Parathyroid adenoma (tissue), 2 donors: Measurements from ENCODE around the gene FAM47E.

Source experiments
- H2AFZ ChIP-seq: fragments of 300-600 bp; sonication (generic); one replicate; pipeline ENCODE4 v1.7.0; 2017; ENCODE audit warnings: antibody characterized with exemption, mild to moderate bottlenecking
- H3K27ac ChIP-seq: fragments of 300-600 bp; sonication (generic); one replicate; pipeline ENCODE4 v1.7.0; 2017
- H3K27me3 ChIP-seq: fragments of 300-600 bp; sonication (generic); one replicate; pipeline ENCODE4 v1.7.0; 2017; ENCODE audit warnings: low read length; ENCODE audit not compliant: control insufficient read depth, insufficient read depth
- H3K36me3 ChIP-seq: fragments of 300-600 bp; sonication (generic); one replicate; pipeline ENCODE4 v1.7.0; 2017; ENCODE audit warnings: low read length; ENCODE audit not compliant: control insufficient read depth, insufficient read depth
- H3K4me1 ChIP-seq: fragments of 300-600 bp; sonication (generic); one replicate; pipeline ENCODE4 v1.7.0; 2017; ENCODE audit warnings: control low read depth
- H3K4me2 ChIP-seq: fragments of 300-600 bp; sonication (generic); one replicate; pipeline ENCODE4 v1.7.0; 2017; ENCODE audit warnings: low read length
- H3K4me3 ChIP-seq: fragments of 300-600 bp; sonication (generic); one replicate; pipeline ENCODE4 v1.7.0; 2017; ENCODE audit warnings: low read depth, low read length
- H3K79me2 ChIP-seq: fragments of 300-600 bp; sonication (generic); one replicate; pipeline ENCODE4 v1.7.0; 2017; ENCODE audit warnings: control low read depth
- H3K9ac ChIP-seq: fragments of 300-600 bp; sonication (generic); one replicate; pipeline ENCODE4 v1.7.0; 2017; ENCODE audit warnings: mild to moderate bottlenecking
- H3K9me3 ChIP-seq: fragments of 300-600 bp; sonication (generic); one replicate; pipeline ENCODE4 v1.7.0; 2017; ENCODE audit warnings: low read length; ENCODE audit not compliant: control insufficient read depth
- TF ChIP-seq, protein P1 (sequence below): fragments of 300-600 bp; sonication (generic); IDR thresholded peaks from one replicate; pipeline ENCODE4 v1.7.0; 2017; ENCODE audit warnings: antibody characterized with exemption, mild to moderate bottlenecking
- donor health status: primary hyperparathyroidism.

The FAM47E gene

DNA sequence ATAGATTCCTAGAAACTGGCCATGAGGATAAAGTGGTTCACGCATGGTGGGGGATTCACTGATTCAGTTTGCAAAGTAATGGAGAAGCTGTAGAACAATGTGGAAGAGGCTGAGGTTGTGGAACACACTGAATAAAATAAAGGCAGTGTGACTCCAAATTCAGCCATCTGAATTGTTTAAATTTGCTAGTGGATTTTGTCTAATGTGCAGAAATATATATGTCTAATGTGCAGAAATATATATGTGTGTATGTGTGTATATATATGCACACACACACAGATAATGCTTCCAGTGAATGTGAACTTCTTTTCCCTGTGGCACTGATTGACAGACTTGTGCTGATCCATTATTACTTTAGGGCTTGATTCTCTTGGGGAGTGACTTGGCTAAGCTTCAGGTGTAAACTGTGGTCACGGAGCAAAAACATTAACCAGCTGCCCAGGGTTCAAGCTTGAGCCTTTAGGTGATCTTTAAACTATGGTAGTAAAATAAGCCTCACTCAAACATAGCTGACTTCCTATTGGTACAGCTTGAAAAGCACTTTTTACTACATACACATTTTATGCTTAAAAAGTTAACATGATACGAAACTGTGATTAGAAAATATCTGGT is 58.5 kb downstream of the FAM47E start:
- Histone ChIP-seq H2AFZ (no peak overlapping the region), H3K4me3 (no peak overlapping the region), H3K4me1 (no peaks in the 10 kb centered on the region), H3K9ac (no peak overlapping the region), H3K36me3 (no peaks in the 10 kb centered on the region), H3K9me3 (no peaks in the 10 kb centered on the region), H3K79me2 (no peaks in the 10 kb centered on the region), H3K27ac (no peak overlapping the region), H3K27me3 (no peaks in the 10 kb centered on the region), H3K4me2 (no peak overlapping the region)
- TF ChIP-seq, protein P1, sequence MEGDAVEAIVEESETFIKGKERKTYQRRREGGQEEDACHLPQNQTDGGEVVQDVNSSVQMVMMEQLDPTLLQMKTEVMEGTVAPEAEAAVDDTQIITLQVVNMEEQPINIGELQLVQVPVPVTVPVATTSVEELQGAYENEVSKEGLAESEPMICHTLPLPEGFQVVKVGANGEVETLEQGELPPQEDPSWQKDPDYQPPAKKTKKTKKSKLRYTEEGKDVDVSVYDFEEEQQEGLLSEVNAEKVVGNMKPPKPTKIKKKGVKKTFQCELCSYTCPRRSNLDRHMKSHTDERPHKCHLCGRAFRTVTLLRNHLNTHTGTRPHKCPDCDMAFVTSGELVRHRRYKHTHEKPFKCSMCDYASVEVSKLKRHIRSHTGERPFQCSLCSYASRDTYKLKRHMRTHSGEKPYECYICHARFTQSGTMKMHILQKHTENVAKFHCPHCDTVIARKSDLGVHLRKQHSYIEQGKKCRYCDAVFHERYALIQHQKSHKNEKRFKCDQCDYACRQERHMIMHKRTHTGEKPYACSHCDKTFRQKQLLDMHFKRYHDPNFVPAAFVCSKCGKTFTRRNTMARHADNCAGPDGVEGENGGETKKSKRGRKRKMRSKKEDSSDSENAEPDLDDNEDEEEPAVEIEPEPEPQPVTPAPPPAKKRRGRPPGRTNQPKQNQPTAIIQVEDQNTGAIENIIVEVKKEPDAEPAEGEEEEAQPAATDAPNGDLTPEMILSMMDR: no peak

DNA sequence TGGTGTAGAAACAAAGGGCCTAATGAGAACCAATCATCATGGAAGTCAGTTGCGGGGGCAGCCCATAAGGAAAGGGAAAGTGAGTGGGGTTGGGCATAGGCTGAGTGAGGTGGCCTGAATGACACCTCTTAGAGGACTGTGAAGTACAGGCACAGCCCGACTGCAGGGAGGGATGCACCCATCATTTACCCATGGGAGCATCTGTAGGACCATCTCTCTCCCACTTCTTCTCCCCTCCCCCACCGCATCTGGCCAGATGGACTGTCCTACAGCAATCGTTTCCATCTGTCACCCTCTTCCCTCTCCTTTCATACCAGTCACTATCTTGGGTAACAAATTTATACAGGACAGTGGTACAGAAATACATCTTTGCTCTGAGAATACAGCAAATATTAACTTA is 59.2 kb downstream of the FAM47E start:
- TF ChIP-seq, protein P1: no peak
- Histone ChIP-seq H3K9ac (no peak overlapping the region), H2AFZ (no peak overlapping the region), H3K4me3 (no peak overlapping the region), H3K79me2 (no peaks in the 10 kb centered on the region), H3K27ac (no peak overlapping the region), H3K4me1 (no peaks in the 10 kb centered on the region), H3K9me3 (no peaks in the 10 kb centered on the region), H3K27me3 (no peaks in the 10 kb centered on the region), H3K36me3 (no peaks in the 10 kb centered on the region), H3K4me2 (no peak overlapping the region)

DNA sequence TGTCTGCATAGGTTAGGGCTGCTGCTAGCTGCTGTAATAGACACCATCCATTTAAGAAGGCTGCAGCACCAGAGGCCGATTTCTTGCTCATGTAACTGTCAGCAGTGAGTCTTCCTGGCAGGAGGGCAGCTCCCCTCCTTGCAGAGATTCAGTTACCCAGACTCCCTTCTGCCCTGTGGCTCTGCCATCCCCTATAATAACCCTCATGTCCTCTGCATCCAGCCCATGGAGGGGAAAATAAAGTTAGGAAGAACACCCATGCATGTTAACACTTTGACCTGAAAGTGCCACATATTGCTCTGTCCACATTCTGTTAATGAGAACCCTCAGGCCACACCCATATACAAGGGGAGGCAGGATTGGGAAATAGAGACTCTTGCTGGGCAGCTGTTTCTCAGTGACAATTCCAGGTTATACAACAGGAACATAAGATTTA is 60.4 kb downstream of the FAM47E start:
- Histone ChIP-seq H3K4me1 (no peaks in the 10 kb centered on the region), H3K27me3 (no peaks in the 10 kb centered on the region), H3K9me3 (no peaks in the 10 kb centered on the region), H3K27ac (no peak overlapping the region), H3K79me2 (no peaks in the 10 kb centered on the region), H2AFZ (no peak overlapping the region), H3K36me3 (no peaks in the 10 kb centered on the region), H3K4me3 (no peak overlapping the region), H3K9ac (no peak overlapping the region), H3K4me2 (no peak overlapping the region)
- TF ChIP-seq, protein P1: no peak

- no peaks in the 10 kb centered on the region for H3K4me1 ChIP-seq
- H3K36me3 ChIP-seq: no peaks in the 10 kb centered on the region
- H3K9ac ChIP-seq: no peak overlapping the region
- H3K27ac ChIP-seq: no peak overlapping the region
- H3K9me3 ChIP-seq: no peaks in the 10 kb centered on the region
- no peak overlapping the region for H2AFZ ChIP-seq
- no peak overlapping the region for H3K4me2 ChIP-seq
- H3K27me3 ChIP-seq: no peaks in the 10 kb centered on the region
- no peaks in the 10 kb centered on the region for H3K79me2 ChIP-seq
- TF ChIP-seq, protein P1: no peak
- no peak overlapping the region for H3K4me3 ChIP-seq
These were observed 60.9 kb downstream of the FAM47E start for GRCh38 chr4:76312457-76312856.

- Histone ChIP-seq H3K9ac (no peak overlapping the region), H3K27me3 (no peaks in the 10 kb centered on the region), H3K9me3 (no peaks in the 10 kb centered on the region), H3K79me2 (no peaks in the 10 kb centered on the region), H3K4me1 (no peaks in the 10 kb centered on the region), H3K36me3 (no peaks in the 10 kb centered on the region), H3K27ac (no peak overlapping the region), H2AFZ (no peak overlapping the region), H3K4me2 (no peak overlapping the region), H3K4me3 (no peak overlapping the region)
- TF ChIP-seq, protein P1: no peak
These were observed 62.0 kb downstream of the FAM47E start for GRCh38 chr4:76313547-76313946.
